GM21786 (cell line): ENCODE results near the gene GSTA3.
"Not testable (repeated sequence)": the region's sequence is repeated elsewhere in the genome, so short reads cannot be mapped to it uniquely, and the experiment has no call there.

Source experiments
- ATAC-seq: cut with Tn5 transposase; IDR thresholded peaks from one replicate; pipeline ENCODE4 v1.9.1; 2021; ENCODE audit not compliant: unreplicated experiment

Gene GSTA3

DNA sequence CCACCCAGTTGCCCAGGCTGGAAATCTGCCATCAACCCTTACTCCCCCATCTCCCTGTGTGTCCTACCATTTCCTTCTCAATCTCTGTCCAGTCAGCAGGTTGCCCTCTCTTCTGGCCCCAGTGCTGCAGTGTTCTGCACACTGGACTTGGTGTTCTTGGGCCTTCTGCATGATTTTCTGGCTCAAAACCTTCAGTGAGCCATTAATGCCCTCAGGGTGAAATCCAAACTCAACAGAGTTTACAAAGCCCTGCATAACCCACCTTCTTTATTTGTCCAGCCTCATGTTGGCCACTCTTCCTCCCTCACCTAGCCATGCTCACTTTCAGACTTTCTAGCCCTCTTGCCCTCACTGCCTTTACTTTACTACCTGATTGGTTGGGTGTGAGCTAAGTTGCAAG is 5.0 kb upstream of the GSTA3 start:
- ATAC-seq: no peak

GRCh38 chr6:52910091-52910490 is 593 bp upstream of the GSTA3 start:
- ATAC-seq: no peak

DNA sequence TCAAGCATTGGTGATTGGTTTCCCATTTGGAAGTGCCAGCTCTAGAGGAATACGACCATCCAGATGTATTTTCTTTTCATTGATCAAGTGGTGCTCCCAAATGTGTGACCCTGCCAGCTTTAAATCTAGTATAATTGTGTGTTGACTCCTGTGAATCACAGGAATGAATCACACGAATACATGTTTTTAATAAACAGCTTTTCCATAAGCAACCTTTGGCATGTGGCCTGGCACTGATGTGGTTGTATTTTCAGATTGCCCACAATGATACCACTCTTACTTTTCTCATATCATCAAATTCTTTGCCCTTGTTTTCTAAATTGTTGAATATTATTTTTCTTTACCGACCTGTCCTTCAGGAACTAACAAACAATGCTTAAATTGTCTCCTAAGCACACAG is 367 bp downstream of the GSTA3 start:
- ATAC-seq: no peak

DNA sequence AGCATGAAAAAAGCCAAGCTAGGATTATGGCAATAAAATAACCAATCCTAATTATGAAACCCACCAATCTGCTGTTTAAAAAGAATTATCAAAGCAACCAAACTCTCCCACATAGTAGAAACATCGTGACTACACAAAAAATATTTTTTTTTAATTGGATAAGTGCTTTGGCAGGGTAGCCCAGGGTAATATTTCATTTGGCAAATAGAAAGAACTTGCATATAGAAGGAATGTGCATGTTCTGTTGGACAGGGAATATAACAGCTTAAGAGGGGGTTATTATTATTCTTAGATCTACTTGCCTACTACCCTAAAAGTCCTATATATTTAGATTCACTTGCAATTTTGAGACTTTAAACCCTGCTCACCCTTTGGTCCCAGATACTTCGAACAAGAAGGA is 972 bp downstream of the GSTA3 start:
- ATAC-seq: no peak

GRCh38 chr6:52904562-52905279 is 4.8 kb downstream of the GSTA3 start:
- ATAC-seq: no peak

DNA sequence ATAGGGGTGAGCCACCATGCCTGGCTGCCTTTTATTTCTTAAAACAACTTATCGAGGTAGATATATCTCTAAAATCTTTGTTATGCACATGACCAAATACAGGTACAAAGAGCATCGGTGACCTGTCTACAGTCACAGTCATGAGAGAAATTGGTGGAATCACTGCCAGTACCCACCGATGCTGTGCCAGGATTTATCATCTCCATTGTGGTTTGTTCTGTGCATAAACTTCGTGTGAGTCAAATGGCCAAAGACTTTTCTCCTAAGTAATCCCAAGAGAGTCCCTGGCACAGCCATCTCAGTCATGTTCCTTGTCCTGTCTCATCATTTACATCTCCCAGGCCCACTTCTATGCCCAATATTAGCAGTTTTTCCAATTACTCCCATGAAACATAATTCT is 9.0 kb downstream of the GSTA3 start:
- ATAC-seq: no peak

- not testable (repeated sequence) for ATAC-seq
Observed at GRCh38 chr6:52895790-52896189, 13.7 kb downstream of the GSTA3 start.

GRCh38 chr6:52894285-52894684 is 15.2 kb downstream of the GSTA3 start:
- no peak for ATAC-seq

DNA sequence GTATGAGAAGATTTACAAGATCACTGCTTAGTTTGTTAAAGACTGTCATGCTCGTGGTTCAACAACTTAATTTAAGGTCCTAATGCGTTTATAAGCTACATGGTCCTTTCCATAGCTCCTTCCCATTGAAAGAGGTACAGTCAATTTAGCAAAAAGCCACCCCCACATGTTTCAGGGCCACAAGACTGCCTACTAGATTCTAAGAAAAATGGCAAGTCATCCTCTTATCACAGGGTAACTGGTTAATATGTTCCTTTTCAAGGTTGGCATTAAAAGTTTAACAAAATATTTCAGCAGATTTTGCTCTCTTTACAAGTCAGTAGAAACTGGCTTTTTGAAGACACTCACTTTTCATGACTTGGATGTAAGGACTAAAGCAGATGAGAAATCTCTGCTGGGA is 15.7 kb downstream of the GSTA3 start:
- no peak for ATAC-seq

- no peak for ATAC-seq
Observed at GRCh38 chr6:52893221-52893620, 16.3 kb downstream of the GSTA3 start.

DNA sequence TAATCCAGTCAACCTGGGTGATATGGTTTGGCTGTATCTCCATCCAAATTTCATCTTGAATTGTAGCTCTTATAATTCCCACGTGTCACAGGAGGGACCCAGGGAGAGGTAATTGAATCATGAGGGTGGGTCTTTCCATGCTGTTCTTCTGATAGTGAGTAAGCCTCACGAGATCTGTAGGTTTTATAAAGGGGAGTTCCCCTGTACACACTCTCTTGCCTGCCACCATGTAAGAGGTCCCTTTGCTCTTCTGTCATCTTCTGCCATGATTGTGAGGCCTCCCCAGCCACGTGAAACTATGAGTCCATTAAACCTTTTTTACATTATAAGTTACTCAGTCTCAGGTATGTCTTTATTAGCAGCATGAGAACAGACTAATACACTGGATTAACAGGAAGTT is 19.5 kb downstream of the GSTA3 start:
- ATAC-seq: no peak

DNA sequence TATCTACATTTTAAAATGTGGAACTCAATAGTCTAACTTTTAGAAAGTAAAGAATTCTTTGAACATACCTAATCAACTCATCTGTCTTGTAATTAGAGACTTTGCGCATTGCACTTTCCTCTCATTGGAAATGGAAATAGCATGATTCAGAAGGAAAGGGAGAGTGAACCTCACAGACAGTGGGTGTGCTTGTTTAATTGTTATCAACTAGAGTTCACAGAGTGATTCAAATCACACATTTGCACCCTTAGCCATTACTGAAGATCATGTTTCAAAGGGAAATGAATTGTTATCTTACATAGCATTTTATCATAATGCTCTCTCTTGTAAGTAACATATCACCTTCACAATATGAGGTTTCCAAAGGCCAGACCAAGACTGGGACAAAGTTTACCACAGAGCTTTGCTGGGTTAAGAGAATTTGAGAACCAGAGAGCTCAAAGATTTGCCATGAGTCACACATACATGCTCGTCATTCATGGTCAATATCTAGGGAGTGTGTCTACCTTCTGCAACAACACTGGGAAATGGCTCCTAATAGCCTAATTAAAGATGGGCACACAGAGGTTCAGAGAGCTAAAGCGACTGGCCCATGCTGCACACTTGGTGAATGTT is 21.5 kb downstream of the GSTA3 start:
- no peak for ATAC-seq

GRCh38 chr6:52881996-52882841 is 27.3 kb downstream of the GSTA3 start:
- peak; percentile 100 for ATAC-seq

- ATAC-seq: no peak
Observed at GRCh38 chr6:52881662-52881995, 27.9 kb downstream of the GSTA3 start.

DNA sequence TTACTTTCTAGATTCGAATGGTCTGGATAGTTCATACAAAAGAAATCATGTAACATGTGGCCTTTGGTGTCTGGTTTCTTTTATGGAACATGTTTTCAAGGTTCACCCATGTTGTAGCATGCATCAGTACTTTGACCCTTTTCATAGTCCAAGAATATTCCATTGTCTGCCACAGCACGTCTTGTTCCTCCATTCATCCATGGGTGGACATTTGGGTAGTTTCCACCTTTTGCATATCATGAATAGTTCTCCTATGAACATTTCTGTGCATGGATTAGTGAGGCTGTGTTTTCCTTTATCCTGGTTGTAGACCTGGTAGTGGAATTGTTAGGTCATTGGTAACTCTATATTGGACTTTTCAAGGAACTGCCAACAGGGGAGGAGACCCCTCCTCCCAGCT is 31.7 kb downstream of the GSTA3 start:
- ATAC-seq: no peak

DNA sequence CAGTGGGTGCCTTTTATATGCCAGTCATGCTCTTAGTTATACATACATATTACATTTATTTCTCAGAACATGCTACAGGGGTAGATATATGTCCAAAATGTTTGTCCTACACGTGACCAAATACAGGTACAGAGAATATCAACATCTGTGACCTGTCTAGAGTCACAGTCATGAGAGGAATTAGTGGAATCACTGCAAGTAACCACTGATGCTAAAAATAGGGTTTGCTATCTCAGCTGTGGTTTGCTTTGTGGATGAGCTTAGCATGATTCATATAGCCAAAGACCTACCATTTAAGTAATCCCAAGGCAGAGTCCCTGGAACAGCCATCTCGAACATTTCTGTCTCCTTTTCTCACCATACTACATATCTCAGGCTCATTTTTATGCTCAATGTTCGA is 32.3 kb downstream of the GSTA3 start:
- ATAC-seq: no peak

- no peak for ATAC-seq
Observed at GRCh38 chr6:52876056-52876787, 33.3 kb downstream of the GSTA3 start.

DNA sequence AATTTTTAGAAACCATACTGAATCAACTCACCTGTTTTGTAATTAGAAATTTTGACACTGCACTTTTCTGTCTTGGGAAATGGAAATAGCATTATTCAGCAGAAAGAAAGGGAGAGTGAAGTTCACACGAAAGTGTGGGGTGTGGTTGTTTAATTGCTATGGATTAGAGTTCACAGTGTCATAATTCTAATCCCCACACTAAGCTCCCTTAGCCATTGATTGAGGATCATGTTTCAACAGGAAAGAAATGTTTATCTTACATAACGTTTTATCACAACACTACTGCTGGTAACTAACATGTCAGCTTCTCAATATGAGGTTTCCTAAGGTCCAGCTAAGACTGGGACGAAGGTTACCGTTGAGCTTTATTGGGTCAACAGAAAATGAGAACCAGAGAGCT is 37.5 kb downstream of the GSTA3 start:
- ATAC-seq: no peak

- ATAC-seq: no peak
Observed at GRCh38 chr6:52871621-52872020, 37.9 kb downstream of the GSTA3 start.

- ATAC-seq: not testable (repeated sequence)
Observed at GRCh38 chr6:52870335-52871091, 39.0 kb downstream of the GSTA3 start.

- ATAC-seq: not testable (repeated sequence)
Observed at GRCh38 chr6:52868899-52869298, 40.6 kb downstream of the GSTA3 start.
